Thyroid gland (tissue), 4 donors: Measurements from ENCODE around the gene RNASE9. TPM values are rescaled to one million over a fixed set of nuclear protein-coding genes. Genes with fewer than 3 reads are reported as not detected.
"Not testable (repeated sequence)": the region's sequence is repeated elsewhere in the genome, so short reads cannot be mapped to it uniquely, and the experiment has no call there.

Source experiments
- DNase-seq, 2 donors: peaks; one replicate each; pipeline ENCODE4 v3.0.0-alpha.2; 2019
- H3K27ac ChIP-seq, 3 donors: fragments of 200-600 bp; sonication (generic); 1 replicate in 2 of 3; 2 replicates in 1 of 3; pipeline ENCODE4 v1.5.1; 2016 to 2019; ENCODE audit warnings: mild to moderate bottlenecking in 1 of 3, moderate library complexity in 1 of 3
- H3K27me3 ChIP-seq: fragments of 200-600 bp; sonication (generic); one replicate; pipeline ENCODE4 v1.5.1; 2019
- H3K36me3 ChIP-seq, 2 donors: fragments of 200-600 bp; sonication (generic); one replicate each; pipeline ENCODE4 v1.5.1; 2016 to 2019
- H3K4me1 ChIP-seq, 2 donors: fragments of 200-600 bp; sonication (generic); one replicate each; pipeline ENCODE4 v1.5.1; 2017 to 2019
- H3K4me3 ChIP-seq, 3 donors: fragments of 200-600 bp; sonication (generic); replicated peaks in 1 of 3; 1 replicate in 2 of 3; 2 replicates in 1 of 3; pipeline ENCODE4 v1.5.1; 2016; ENCODE audit warnings: mild to moderate bottlenecking in 1 of 3
- H3K9me3 ChIP-seq: fragments of 200-600 bp; sonication (generic); one replicate; pipeline ENCODE4 v1.5.1; 2017
- CTCF ChIP-seq, 6 experiments: fragments of 200-600 bp in 3 of 6; fragments of 450-650 bp in 3 of 6; sonication (generic) in 3 of 6; IDR thresholded peaks; one replicate each; pipeline ENCODE4 v1.5.1; 2016 to 2019; ENCODE audit warnings: antibody characterized with exemption in 6 of 6, mild to moderate bottlenecking in 2 of 6, inconsistent platforms in 1 of 6, moderate library complexity in 1 of 6
- POLR2A ChIP-seq, 2 donors: fragments of 450-650 bp; IDR thresholded peaks; one replicate each; pipeline ENCODE4 v1.6.1; 2017; ENCODE audit warnings: antibody characterized with exemption in 2 of 2, mild to moderate bottlenecking in 2 of 2, moderate library complexity in 1 of 2
- WGBS, 2 donors: methylation state at CpG; one replicate each; pipeline ENCODE4 v1.1.5; 2017; 5-methylcytosine and 5-hydroxymethylcytosine counted together
- intact Hi-C: fragments of 100-400 bp; cut with DNase I; formaldehyde crosslinking; loops from one replicate; pipeline ENCODE4 v1.15.1; 2023
- total RNA-seq, 4 donors: library from RNA; depleted of rRNA; stranded (reverse); fragments of >200 nt; gene quantifications; one replicate each; pipeline ENCODE4 v1.2.3, GENCODE V29; 2016

The RNASE9 gene
- total RNA-seq, 4 donors from 2014 or later = not detected

GRCh38 chr14:20602583-20602982 lies 41.7 kb upstream of the RNASE9 start:
- intact Hi-C loops = no loop called here
- TF ChIP-seq CTCF (IDR thresholded peaks at IDR 0.05) (no peak), POLR2A (IDR thresholded peaks at IDR 0.05) (no peak)

GRCh38 chr14:20601522-20601921 lies 40.7 kb upstream of the RNASE9 start:
- intact Hi-C loops = no loop called here
- no peaks in the 10 kb centered on the region for H3K36me3 ChIP-seq
- H3K27me3 ChIP-seq = no peaks in the 10 kb centered on the region
- peaks cover 10 to 20% of the 10 kb centered on the region in 2 donors for H3K4me1 ChIP-seq
- no peaks in the 10 kb centered on the region for H3K9me3 ChIP-seq
- no peak overlapping the region for H3K27ac ChIP-seq
- no peak for DNase-seq
- no peak overlapping the region for H3K4me3 ChIP-seq
- TF ChIP-seq POLR2A (IDR thresholded peaks at IDR 0.05) (no peak), CTCF (IDR thresholded peaks at IDR 0.05) (no peak)
- 85 to 88% methylated on average over 12 of the region's 12 CpGs for WGBS, 2 donors

More at GRCh38 chr14:20602583-20602982, 41.7 kb upstream of the RNASE9 start:
- no peaks in the 10 kb centered on the region for H3K36me3 ChIP-seq
- H3K27me3 ChIP-seq = no peaks in the 10 kb centered on the region
- no peaks in the 10 kb centered on the region for H3K9me3 ChIP-seq
- DNase-seq = no peak
- no peak overlapping the region for H3K4me3 ChIP-seq
- H3K4me1 ChIP-seq = peaks cover 7 to 16% of the 10 kb centered on the region in 2 donors
- WGBS, 2 donors = 92 to 94% methylated on average over 9 of the region's 9 CpGs
- no peak overlapping the region for H3K27ac ChIP-seq

GRCh38 chr14:20597108-20597507 lies 36.3 kb upstream of the RNASE9 start:
- H3K27ac ChIP-seq = peak overlapping the region in 2 of 3 donors; percentile 81 to 82
- intact Hi-C loops = no loop called here
- no peak overlapping the region for H3K4me3 ChIP-seq
- WGBS, 2 donors = 24 to 47% methylated on average over 1 of the region's 1 CpG
- DNase-seq = peak; percentile 64 to 69
- no peaks in the 10 kb centered on the region for H3K36me3 ChIP-seq
- peaks cover 10 to 20% of the 10 kb centered on the region in 2 donors for H3K4me1 ChIP-seq
- no peaks in the 10 kb centered on the region for H3K27me3 ChIP-seq
- H3K9me3 ChIP-seq = no peaks in the 10 kb centered on the region
- no peak for TF ChIP-seq CTCF (IDR thresholded peaks at IDR 0.05)
- no peak for TF ChIP-seq POLR2A (IDR thresholded peaks at IDR 0.05)

GRCh38 chr14:20595726-20596125 lies 34.9 kb upstream of the RNASE9 start:
- intact Hi-C loops, H3K36me3 ChIP-seq, DNase-seq, H3K4me3 ChIP-seq, H3K27me3 ChIP-seq, H3K27ac ChIP-seq, H3K9me3 ChIP-seq: not testable (repeated sequence)
- peaks cover 10 to 20% of the 10 kb centered on the region in 2 donors for H3K4me1 ChIP-seq
- WGBS, 2 donors = 98 to 100% methylated on average over 3 of the region's 3 CpGs

GRCh38 chr14:20592574-20592973 lies 31.7 kb upstream of the RNASE9 start:
- Histone ChIP-seq H3K36me3 (no peaks in the 10 kb centered on the region), H3K9me3 (no peaks in the 10 kb centered on the region), H3K4me1 (peaks cover 3 to 4% of the 10 kb centered on the region in 2 donors), H3K27me3 (no peaks in the 10 kb centered on the region), H3K4me3 (no peak overlapping the region), H3K27ac (no peak overlapping the region)
- no peak for DNase-seq
- WGBS, 2 donors = 75 to 90% methylated on average over 1 of the region's 1 CpG
- intact Hi-C loops = no loop called here
- TF ChIP-seq CTCF (IDR thresholded peaks at IDR 0.05) (no peak), POLR2A (IDR thresholded peaks at IDR 0.05) (no peak)

- no peak for DNase-seq
- WGBS, 2 donors = 85 to 89% methylated on average over 4 of the region's 4 CpGs
- H3K36me3 ChIP-seq = no peaks in the 10 kb centered on the region
- no peak within 1 kb of the TSS for H3K27ac ChIP-seq
- no peaks in the 10 kb centered on the region for H3K9me3 ChIP-seq
- no peaks in the 10 kb centered on the region for H3K4me1 ChIP-seq
- no peaks in the 10 kb centered on the region for H3K27me3 ChIP-seq
- H3K4me3 ChIP-seq = no peak within 1 kb of the TSS
- intact Hi-C loops = no loop called here
- TF ChIP-seq POLR2A (IDR thresholded peaks at IDR 0.05) = no peak
- no peak for TF ChIP-seq CTCF (IDR thresholded peaks at IDR 0.05)
Observed at GRCh38 chr14:20591235-20591634, 30.4 kb upstream of the RNASE9 start, which contains the start of gene RNASE12. RNASE12 (minus strand) TSS chr14:20591376; CDS start chr14:20590723, 653 bp downstream.
